Thyroid gland (tissue), 4 donors: ENCODE measurements around the gene NCAPD2.

ENCODE experiments used
- POLR2A ChIP-seq, 2 donors: fragments of 450-650 bp; IDR thresholded peaks; one replicate each; pipeline ENCODE4 v1.6.1; 2017; ENCODE audit warnings: antibody characterized with exemption in 2 of 2, mild to moderate bottlenecking in 2 of 2, moderate library complexity in 1 of 2
- TF ChIP-seq, protein P1 (sequence below), 6 experiments: fragments of 200-600 bp in 3 of 6; fragments of 450-650 bp in 3 of 6; sonication (generic) in 3 of 6; IDR thresholded peaks; one replicate each; pipeline ENCODE4 v1.5.1; 2016 to 2019; ENCODE audit warnings: antibody characterized with exemption in 6 of 6, mild to moderate bottlenecking in 2 of 6, inconsistent platforms in 1 of 6, moderate library complexity in 1 of 6

DNA sequence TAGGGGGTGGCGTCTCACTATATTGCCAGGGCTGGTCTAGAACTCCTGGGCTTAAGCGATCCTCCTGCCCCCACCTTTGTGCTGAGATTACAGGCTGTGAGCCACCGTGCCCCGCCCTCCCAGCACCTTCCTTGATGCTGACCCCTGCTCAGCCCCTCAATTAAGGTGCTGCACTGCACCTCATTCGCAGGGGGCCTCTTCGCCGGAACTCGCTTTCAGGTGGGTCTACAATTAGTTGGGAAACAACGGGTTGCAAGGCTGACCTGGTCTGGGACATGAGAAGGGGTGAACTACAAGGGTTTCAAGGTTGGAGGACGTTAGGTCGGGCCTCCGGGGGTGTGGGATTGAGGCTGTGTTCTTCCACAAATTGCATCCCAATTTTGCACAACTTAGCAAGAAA lies 75.4 kb downstream of the NCAPD2 start:
- TF ChIP-seq, protein P1, sequence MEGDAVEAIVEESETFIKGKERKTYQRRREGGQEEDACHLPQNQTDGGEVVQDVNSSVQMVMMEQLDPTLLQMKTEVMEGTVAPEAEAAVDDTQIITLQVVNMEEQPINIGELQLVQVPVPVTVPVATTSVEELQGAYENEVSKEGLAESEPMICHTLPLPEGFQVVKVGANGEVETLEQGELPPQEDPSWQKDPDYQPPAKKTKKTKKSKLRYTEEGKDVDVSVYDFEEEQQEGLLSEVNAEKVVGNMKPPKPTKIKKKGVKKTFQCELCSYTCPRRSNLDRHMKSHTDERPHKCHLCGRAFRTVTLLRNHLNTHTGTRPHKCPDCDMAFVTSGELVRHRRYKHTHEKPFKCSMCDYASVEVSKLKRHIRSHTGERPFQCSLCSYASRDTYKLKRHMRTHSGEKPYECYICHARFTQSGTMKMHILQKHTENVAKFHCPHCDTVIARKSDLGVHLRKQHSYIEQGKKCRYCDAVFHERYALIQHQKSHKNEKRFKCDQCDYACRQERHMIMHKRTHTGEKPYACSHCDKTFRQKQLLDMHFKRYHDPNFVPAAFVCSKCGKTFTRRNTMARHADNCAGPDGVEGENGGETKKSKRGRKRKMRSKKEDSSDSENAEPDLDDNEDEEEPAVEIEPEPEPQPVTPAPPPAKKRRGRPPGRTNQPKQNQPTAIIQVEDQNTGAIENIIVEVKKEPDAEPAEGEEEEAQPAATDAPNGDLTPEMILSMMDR (IDR thresholded peaks at IDR 0.05): no peak
- no peak for TF ChIP-seq POLR2A (IDR thresholded peaks at IDR 0.05)
